Measurements from ENCODE around the gene SARDH.

DNA sequence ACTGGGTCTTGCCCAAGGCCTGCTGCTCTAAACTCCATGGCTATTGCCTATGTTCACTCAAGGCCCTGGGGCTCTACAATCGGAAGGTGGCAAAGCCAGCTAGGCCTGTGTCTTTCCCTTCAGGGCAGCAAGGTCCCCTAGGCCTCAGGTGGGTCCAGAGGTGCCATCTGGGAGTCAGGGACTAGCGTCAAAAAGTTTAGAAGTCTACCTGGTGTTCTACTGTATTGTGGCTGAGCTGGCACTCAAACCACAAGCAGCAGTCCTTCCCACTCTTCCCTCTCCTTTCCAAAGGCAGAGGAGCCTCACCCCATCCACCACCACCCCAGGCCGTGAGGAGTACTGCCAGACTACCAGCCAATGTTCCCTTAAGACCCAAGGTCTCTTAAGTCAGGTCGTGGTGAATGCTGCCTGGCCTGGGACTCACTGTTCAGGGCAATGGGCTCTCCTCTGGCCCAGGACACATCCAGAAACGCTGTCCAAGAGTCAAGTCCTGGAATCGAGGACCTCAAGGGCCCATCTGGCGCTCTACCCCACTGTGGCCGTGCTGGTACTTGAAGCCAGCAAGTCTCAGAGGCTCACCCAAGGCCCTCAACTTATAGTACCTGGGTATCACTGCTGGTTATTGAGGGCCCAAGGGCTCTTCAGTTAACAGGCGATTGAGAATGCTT, 13.0 kb upstream of the SARDH start:
- TF ChIP-seq ETV5 (CRISPR knock-in tag; IDR thresholded peaks at IDR 0.05; ENCODE audit: borderline replicate concordance) (no peak), EP300 (IDR thresholded peaks at IDR 0.05; ENCODE audit: low read depth in 2 of 2, low read length in 2 of 2) (no peak), EP300 (CRISPR knock-in tag; IDR thresholded peaks at IDR 0.05; ENCODE audit: borderline replicate concordance) (no peak), NFKBIZ (CRISPR knock-in tag; IDR thresholded peaks at IDR 0.05) (no peak), RAD51 (IDR thresholded peaks at IDR 0.05; ENCODE audit: borderline replicate concordance) (no peak), NFIC (IDR thresholded peaks at IDR 0.05; ENCODE audit: low read length) (no peak), ZNF292 (CRISPR knock-in tag; IDR thresholded peaks at IDR 0.05; ENCODE audit: borderline replicate concordance, low read depth) (no peak), EZH2 (conservative IDR thresholded peaks at IDR 0.05; ENCODE audit: low read depth, low read length) (no peak), TAF15 (IDR thresholded peaks at IDR 0.05; ENCODE audit: low read depth, low read length, poor library complexity, severe bottlenecking) (no peak), GATAD2A (CRISPR knock-in tag; IDR thresholded peaks at IDR 0.05) (no peak), ZFP41 (CRISPR knock-in tag; IDR thresholded peaks at IDR 0.05; ENCODE audit: borderline replicate concordance) (no peak)
- TF ChIP-seq, protein P1, sequence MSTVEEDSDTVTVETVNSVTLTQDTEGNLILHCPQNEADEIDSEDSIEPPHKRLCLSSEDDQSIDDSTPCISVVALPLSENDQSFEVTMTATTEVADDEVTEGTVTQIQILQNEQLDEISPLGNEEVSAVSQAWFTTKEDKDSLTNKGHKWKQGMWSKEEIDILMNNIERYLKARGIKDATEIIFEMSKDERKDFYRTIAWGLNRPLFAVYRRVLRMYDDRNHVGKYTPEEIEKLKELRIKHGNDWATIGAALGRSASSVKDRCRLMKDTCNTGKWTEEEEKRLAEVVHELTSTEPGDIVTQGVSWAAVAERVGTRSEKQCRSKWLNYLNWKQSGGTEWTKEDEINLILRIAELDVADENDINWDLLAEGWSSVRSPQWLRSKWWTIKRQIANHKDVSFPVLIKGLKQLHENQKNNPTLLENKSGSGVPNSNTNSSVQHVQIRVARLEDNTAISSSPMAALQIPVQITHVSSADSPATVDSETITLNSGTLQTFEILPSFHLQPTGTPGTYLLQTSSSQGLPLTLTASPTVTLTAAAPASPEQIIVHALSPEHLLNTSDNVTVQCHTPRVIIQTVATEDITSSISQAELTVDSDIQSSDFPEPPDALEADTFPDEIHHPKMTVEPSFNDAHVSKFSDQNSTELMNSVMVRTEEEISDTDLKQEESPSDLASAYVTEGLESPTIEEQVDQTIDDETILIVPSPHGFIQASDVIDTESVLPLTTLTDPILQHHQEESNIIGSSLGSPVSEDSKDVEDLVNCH (CRISPR knock-in tag; IDR thresholded peaks at IDR 0.05) = no peak
- TF ChIP-seq, protein P2, sequence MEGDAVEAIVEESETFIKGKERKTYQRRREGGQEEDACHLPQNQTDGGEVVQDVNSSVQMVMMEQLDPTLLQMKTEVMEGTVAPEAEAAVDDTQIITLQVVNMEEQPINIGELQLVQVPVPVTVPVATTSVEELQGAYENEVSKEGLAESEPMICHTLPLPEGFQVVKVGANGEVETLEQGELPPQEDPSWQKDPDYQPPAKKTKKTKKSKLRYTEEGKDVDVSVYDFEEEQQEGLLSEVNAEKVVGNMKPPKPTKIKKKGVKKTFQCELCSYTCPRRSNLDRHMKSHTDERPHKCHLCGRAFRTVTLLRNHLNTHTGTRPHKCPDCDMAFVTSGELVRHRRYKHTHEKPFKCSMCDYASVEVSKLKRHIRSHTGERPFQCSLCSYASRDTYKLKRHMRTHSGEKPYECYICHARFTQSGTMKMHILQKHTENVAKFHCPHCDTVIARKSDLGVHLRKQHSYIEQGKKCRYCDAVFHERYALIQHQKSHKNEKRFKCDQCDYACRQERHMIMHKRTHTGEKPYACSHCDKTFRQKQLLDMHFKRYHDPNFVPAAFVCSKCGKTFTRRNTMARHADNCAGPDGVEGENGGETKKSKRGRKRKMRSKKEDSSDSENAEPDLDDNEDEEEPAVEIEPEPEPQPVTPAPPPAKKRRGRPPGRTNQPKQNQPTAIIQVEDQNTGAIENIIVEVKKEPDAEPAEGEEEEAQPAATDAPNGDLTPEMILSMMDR (CRISPR knock-in tag; IDR thresholded peaks at IDR 0.05) = no peak
